Astrocyte (in vitro differentiated cells and primary cell): ENCODE measurements around the gene GYG1. TPM values are rescaled to one million over a fixed set of nuclear protein-coding genes. Genes with fewer than 3 reads are reported as not detected.
A peak's percentile ranks its signal among the peaks of the same experiment; 100 is the strongest.

Experiments
- DNase-seq: peaks from one replicate; pipeline ENCODE4 v3.0.0-alpha.2; 2010; ENCODE audit warnings: low read depth
- FAIRE-seq: peaks from 2 replicates; lab custom pipeline; 2011; peaks lifted over from hg19 to GRCh38; lab: Jason Lieb, UNC
- H2AFZ ChIP-seq: 2 replicates; pipeline ENCODE4 v1.6.0; 2012; ENCODE audit warnings: low read depth, low read length, inconsistent platforms
- H3K27ac ChIP-seq: 2 replicates; pipeline ENCODE4 v1.5.1; 2011; ENCODE audit warnings: low read depth, low read length, inconsistent platforms
- H3K27me3 ChIP-seq: 2 replicates; pipeline ENCODE4 v1.6.0; 2011; ENCODE audit warnings: low read length, inconsistent platforms; ENCODE audit not compliant: insufficient read depth
- H3K36me3 ChIP-seq: 2 replicates; pipeline ENCODE4 v1.5.1; 2011; ENCODE audit warnings: low read length, inconsistent platforms; ENCODE audit not compliant: insufficient read depth
- H3K4me1 ChIP-seq: 2 replicates; pipeline ENCODE4 v1.5.1; 2011; ENCODE audit warnings: low read length, inconsistent platforms; ENCODE audit not compliant: insufficient read depth
- H3K4me2 ChIP-seq: 2 replicates; pipeline ENCODE4 v1.6.0; 2012; ENCODE audit warnings: low read length, inconsistent platforms
- H3K4me3 ChIP-seq: 2 replicates; pipeline ENCODE4 v1.5.1; 2011; ENCODE audit warnings: low read depth, mild to moderate bottlenecking, low read length, inconsistent platforms; ENCODE audit not compliant: insufficient read depth
- H3K79me2 ChIP-seq: 2 replicates; pipeline ENCODE4 v1.6.0; 2012; ENCODE audit warnings: mild to moderate bottlenecking, low read length, inconsistent platforms; ENCODE audit not compliant: insufficient read depth
- H3K9ac ChIP-seq: 2 replicates; pipeline ENCODE4 v1.6.0; 2012; ENCODE audit warnings: mild to moderate bottlenecking, low read length, inconsistent platforms
- H3K9me3 ChIP-seq: 2 replicates; pipeline ENCODE4 v1.5.1; 2012; ENCODE audit warnings: low read depth, mild to moderate bottlenecking, low read length, inconsistent platforms; ENCODE audit not compliant: insufficient read depth
- H4K20me1 ChIP-seq: 2 replicates; pipeline ENCODE4 v1.6.0; 2012; ENCODE audit warnings: low read length, inconsistent platforms; ENCODE audit not compliant: insufficient read depth
- H3K27ac Mint-ChIP-seq: one replicate; pipeline ENCODE4 v1.8.0; 2021; ENCODE audit warnings: mild to moderate bottlenecking, mixed read lengths; ENCODE audit not compliant: unreplicated experiment
- H3K27me3 Mint-ChIP-seq: one replicate; pipeline ENCODE4 v1.8.0; 2021; ENCODE audit warnings: low read depth, mixed read lengths; ENCODE audit not compliant: unreplicated experiment
- H3K36me3 Mint-ChIP-seq: one replicate; pipeline ENCODE4 v1.8.0; 2021; ENCODE audit warnings: low read depth, mixed read lengths; ENCODE audit not compliant: unreplicated experiment
- H3K4me1 Mint-ChIP-seq: one replicate; pipeline ENCODE4 v1.8.0; 2021; ENCODE audit warnings: low read depth, mixed read lengths; ENCODE audit not compliant: unreplicated experiment
- H3K4me3 Mint-ChIP-seq: one replicate; pipeline ENCODE4 v1.8.0; 2021; ENCODE audit warnings: mild to moderate bottlenecking, moderate library complexity, mixed read lengths; ENCODE audit not compliant: unreplicated experiment
- H3K9me3 Mint-ChIP-seq: one replicate; pipeline ENCODE4 v1.8.0; 2021; ENCODE audit warnings: mild to moderate bottlenecking, mixed read lengths; ENCODE audit not compliant: unreplicated experiment
- CTCF ChIP-seq: IDR thresholded peaks from 2 replicates; pipeline ENCODE4 v1.5.1; 2011; ENCODE audit warnings: low read depth, mild to moderate bottlenecking, inconsistent platforms, low read length, moderate library complexity; ENCODE audit not compliant: insufficient read depth
- EZH2 ChIP-seq: IDR thresholded peaks from 2 replicates; pipeline ENCODE4 v1.6.1; 2012; ENCODE audit warnings: mild to moderate bottlenecking, low read length, inconsistent platforms; ENCODE audit not compliant: insufficient read depth
- total RNA-seq: library from RNA; stranded (reverse); gene quantifications from 2 replicates; pipeline ENCODE4 v1.2.1, GENCODE V29; 2021

Gene GYG1
- total RNA-seq, 1 donor from 2014 or later = 41.9 TPM

- no peak for FAIRE-seq
Measured at GRCh38 chr3:148997623-148998022, 6.3 kb downstream of the GYG1 start.

GRCh38 chr3:148998297-148998696 lies 7.0 kb downstream of the GYG1 start:
- no peaks in the 10 kb centered on the region for H3K27me3 ChIP-seq
- Mint-ChIP-seq H3K27me3 (no peaks in the 10 kb centered on the region), H3K9me3 (no peaks in the 10 kb centered on the region), H3K36me3 (peaks cover 4% of the 10 kb centered on the region), H3K27ac (no peak overlapping the region), H3K4me1 (peaks cover 33% of the 10 kb centered on the region), H3K4me3 (no peak overlapping the region)
- no peak for FAIRE-seq
- H3K36me3 ChIP-seq = peaks cover 7% of the 10 kb centered on the region
- peaks cover 7% of the 10 kb centered on the region for H3K79me2 ChIP-seq
- no peak overlapping the region for H3K27ac ChIP-seq
- H4K20me1 ChIP-seq = peaks cover 3% of the 10 kb centered on the region
- no peak overlapping the region for H2AFZ ChIP-seq
- no peaks in the 10 kb centered on the region for H3K9me3 ChIP-seq
- no peak overlapping the region for H3K4me2 ChIP-seq
- H3K4me1 ChIP-seq = no peaks in the 10 kb centered on the region
- H3K4me3 ChIP-seq = no peak overlapping the region
- no peak overlapping the region for H3K9ac ChIP-seq
- TF ChIP-seq EZH2 = no peak
- TF ChIP-seq CTCF = no peak
- DNase-seq = no peak

More at GRCh38 chr3:148997623-148998022, 6.3 kb downstream of the GYG1 start:
- H3K27ac Mint-ChIP-seq = no peak overlapping the region
- H3K27ac ChIP-seq = no peak overlapping the region
- peaks cover 13% of the 10 kb centered on the region for H3K79me2 ChIP-seq
- no peak overlapping the region for H3K9ac ChIP-seq
- H2AFZ ChIP-seq = no peak overlapping the region
- H3K4me3 ChIP-seq = no peak overlapping the region
- DNase-seq = no peak
- TF ChIP-seq EZH2 = no peak
- TF ChIP-seq CTCF = no peak
- no peak overlapping the region for H3K4me3 Mint-ChIP-seq
- H3K9me3 Mint-ChIP-seq = no peaks in the 10 kb centered on the region
- peaks cover 7% of the 10 kb centered on the region for H3K36me3 ChIP-seq
- peaks cover 4% of the 10 kb centered on the region for H3K36me3 Mint-ChIP-seq
- H4K20me1 ChIP-seq = peaks cover 6% of the 10 kb centered on the region
- no peaks in the 10 kb centered on the region for H3K27me3 ChIP-seq
- peaks cover 38% of the 10 kb centered on the region for H3K4me1 Mint-ChIP-seq
- H3K9me3 ChIP-seq = no peaks in the 10 kb centered on the region
- no peaks in the 10 kb centered on the region for H3K4me1 ChIP-seq
- H3K4me2 ChIP-seq = no peak overlapping the region
- H3K27me3 Mint-ChIP-seq = no peaks in the 10 kb centered on the region

GRCh38 chr3:148998715-148999423 lies 7.5 kb downstream of the GYG1 start:
- no peak overlapping the region for H3K4me3 ChIP-seq
- no peak overlapping the region for H3K9ac ChIP-seq
- Mint-ChIP-seq H3K4me3 (no peak overlapping the region), H3K9me3 (no peaks in the 10 kb centered on the region), H3K36me3 (peaks cover 1% of the 10 kb centered on the region), H3K4me1 (peaks cover 27% of the 10 kb centered on the region), H3K27me3 (no peaks in the 10 kb centered on the region), H3K27ac (peak overlapping the region; percentile 49)
- peaks cover under 1% of the 10 kb centered on the region for H3K79me2 ChIP-seq
- H3K4me1 ChIP-seq = no peaks in the 10 kb centered on the region
- no peak overlapping the region for H3K27ac ChIP-seq
- no peak for TF ChIP-seq CTCF
- TF ChIP-seq EZH2 = no peak
- DNase-seq (no peak), FAIRE-seq (no peak)
- H3K4me2 ChIP-seq = peak overlapping the region; percentile 6
- no peaks in the 10 kb centered on the region for H3K9me3 ChIP-seq
- no peak overlapping the region for H2AFZ ChIP-seq
- no peaks in the 10 kb centered on the region for H3K27me3 ChIP-seq
- H4K20me1 ChIP-seq = no peaks in the 10 kb centered on the region
- H3K36me3 ChIP-seq = peaks cover 7% of the 10 kb centered on the region
